ENCODE data around the gene SPINK5. TPM values are rescaled to one million over a fixed set of nuclear protein-coding genes. Genes with fewer than 3 reads are reported as not detected.

Gene SPINK5
- total RNA-seq, 1 donor from 2014 or later, result 235 TPM

- Histone ChIP-seq H3K9me3 (no peaks in the 10 kb centered on the region), H3K27ac (no peak overlapping the region), H3K27me3 (no peaks in the 10 kb centered on the region), H3K36me3 (no peaks in the 10 kb centered on the region), H3K4me3 (no peak overlapping the region), H3K4me1 (no peaks in the 10 kb centered on the region)
- intact Hi-C loops (cut with DNase I), result no loop called here
- DNase-seq (ENCODE audit: extremely low spot score in 2 of 2), result no peak
- TF ChIP-seq POLR2A (IDR thresholded peaks at IDR 0.05) (no peak), POLR2AphosphoS5 (IDR thresholded peaks at IDR 0.05; ENCODE audit: insufficient read depth in 1 of 2, low read depth in 1 of 2) (peak in 1 of 2 donors; percentile 52), CTCF (IDR thresholded peaks at IDR 0.05) (no peak)
Observed at GRCh38 chr5:148145916-148146315, 82.1 kb downstream of the SPINK5 start.

- intact Hi-C loops (cut with DNase I), result no loop called here
- Histone ChIP-seq H3K36me3 (no peaks in the 10 kb centered on the region), H3K4me1 (no peaks in the 10 kb centered on the region), H3K4me3 (no peak overlapping the region), H3K9me3 (no peaks in the 10 kb centered on the region), H3K27ac (no peak overlapping the region), H3K27me3 (no peaks in the 10 kb centered on the region)
- DNase-seq (ENCODE audit: extremely low spot score in 2 of 2), result no peak
- TF ChIP-seq CTCF (IDR thresholded peaks at IDR 0.05), result no peak
- no peak for TF ChIP-seq POLR2AphosphoS5 (IDR thresholded peaks at IDR 0.05; ENCODE audit: insufficient read depth in 1 of 2, low read depth in 1 of 2)
- no peak for TF ChIP-seq POLR2A (IDR thresholded peaks at IDR 0.05)
Observed at GRCh38 chr5:148146487-148146886, 82.7 kb downstream of the SPINK5 start.

GRCh38 chr5:148147415-148147814, 83.6 kb downstream of the SPINK5 start:
- Histone ChIP-seq H3K36me3 (no peaks in the 10 kb centered on the region), H3K27me3 (no peaks in the 10 kb centered on the region), H3K4me3 (no peak overlapping the region), H3K4me1 (no peaks in the 10 kb centered on the region), H3K9me3 (no peaks in the 10 kb centered on the region), H3K27ac (no peak overlapping the region)
- DNase-seq (ENCODE audit: extremely low spot score in 2 of 2), result no peak
- intact Hi-C loops (cut with DNase I), result no loop called here
- TF ChIP-seq POLR2A (IDR thresholded peaks at IDR 0.05) (no peak), POLR2AphosphoS5 (IDR thresholded peaks at IDR 0.05; ENCODE audit: insufficient read depth in 1 of 2, low read depth in 1 of 2) (no peak), CTCF (IDR thresholded peaks at IDR 0.05) (no peak)

- Histone ChIP-seq H3K36me3 (no peaks in the 10 kb centered on the region), H3K4me3 (no peak overlapping the region), H3K27me3 (no peaks in the 10 kb centered on the region), H3K9me3 (no peaks in the 10 kb centered on the region), H3K4me1 (no peaks in the 10 kb centered on the region), H3K27ac (no peak overlapping the region)
- TF ChIP-seq POLR2A (IDR thresholded peaks at IDR 0.05) (no peak), CTCF (IDR thresholded peaks at IDR 0.05) (no peak), POLR2AphosphoS5 (IDR thresholded peaks at IDR 0.05; ENCODE audit: insufficient read depth in 1 of 2, low read depth in 1 of 2) (no peak)
- no peak for DNase-seq (ENCODE audit: extremely low spot score in 2 of 2)
- intact Hi-C loops (cut with DNase I), result no loop called here
Observed at GRCh38 chr5:148151872-148152271, 88.1 kb downstream of the SPINK5 start.

GRCh38 chr5:148152781-148153180, 89.0 kb downstream of the SPINK5 start:
- H3K36me3 ChIP-seq, result no peaks in the 10 kb centered on the region
- TF ChIP-seq POLR2A (IDR thresholded peaks at IDR 0.05) (no peak), POLR2AphosphoS5 (IDR thresholded peaks at IDR 0.05; ENCODE audit: insufficient read depth in 1 of 2, low read depth in 1 of 2) (no peak), CTCF (IDR thresholded peaks at IDR 0.05) (no peak)
- DNase-seq (ENCODE audit: extremely low spot score in 2 of 2), result no peak
- H3K27me3 ChIP-seq, result no peaks in the 10 kb centered on the region
- intact Hi-C loops (cut with DNase I), result no loop called here
- no peak overlapping the region for H3K4me3 ChIP-seq
- H3K4me1 ChIP-seq, result no peaks in the 10 kb centered on the region
- H3K9me3 ChIP-seq, result no peaks in the 10 kb centered on the region
- no peak overlapping the region for H3K27ac ChIP-seq
